Heart left ventricle (tissue), 13 donors: ENCODE data around the gene PFKP.

Experiments
- POLR2A ChIP-seq, 2 donors: fragments of 450-650 bp; IDR thresholded peaks; one replicate each; pipeline ENCODE4 v1.6.1; 2017; ENCODE audit warnings: antibody characterized with exemption in 2 of 2, mild to moderate bottlenecking in 2 of 2, moderate library complexity in 2 of 2
- TF ChIP-seq, protein P1 (sequence below), 12 donors: fragments of 200-600 bp; sonication (generic) in 4 of 12; IDR thresholded peaks; one replicate each; pipeline versions ENCODE4 v1.5.0 to v1.8.0; 2018 to 2022; ENCODE audit warnings: antibody characterized with exemption in 12 of 12, mild to moderate bottlenecking in 5 of 12
- donor health status: ischemic (EF 13 %, LVEDD 7.1; RV severe dilation, severe dysfunction).
- donor health status: DM: no; HTN: yes; CAD: no.
- donor health status: DM: no; HTN: no; CAD: no.
- donor health status: ischemic (EF 25% LVEDD 6.9; RV normal size, moderate dysfunction).
- donor health status: ischemic (EF 25% LVEDD 5.7; RV mildly dilated, moderate dysfunction).
- donor health status: ischemic (EF 35%, LVEDD 5.7; RV mildly dilated, moderate dysfunction).
- donor health status: nonischemic (EF 11% LVEDD 7.7; RV severe dilation, severe dysfunction).
- donor health status: DM: yes; HTN: yes; CAD: no.
- donor health status: PGD.
- donor health status: ischemic (EF 29% LVEDD 5.4; RV normal size, mild dysfunction).
- donor health status: nonischemic (EF 23%, LVEDD 6.1; RV moderate dilation, normal function).

GRCh38 chr10:3056280-3057037 lies 10.9 kb upstream of the PFKP start:
- TF ChIP-seq, protein P1, sequence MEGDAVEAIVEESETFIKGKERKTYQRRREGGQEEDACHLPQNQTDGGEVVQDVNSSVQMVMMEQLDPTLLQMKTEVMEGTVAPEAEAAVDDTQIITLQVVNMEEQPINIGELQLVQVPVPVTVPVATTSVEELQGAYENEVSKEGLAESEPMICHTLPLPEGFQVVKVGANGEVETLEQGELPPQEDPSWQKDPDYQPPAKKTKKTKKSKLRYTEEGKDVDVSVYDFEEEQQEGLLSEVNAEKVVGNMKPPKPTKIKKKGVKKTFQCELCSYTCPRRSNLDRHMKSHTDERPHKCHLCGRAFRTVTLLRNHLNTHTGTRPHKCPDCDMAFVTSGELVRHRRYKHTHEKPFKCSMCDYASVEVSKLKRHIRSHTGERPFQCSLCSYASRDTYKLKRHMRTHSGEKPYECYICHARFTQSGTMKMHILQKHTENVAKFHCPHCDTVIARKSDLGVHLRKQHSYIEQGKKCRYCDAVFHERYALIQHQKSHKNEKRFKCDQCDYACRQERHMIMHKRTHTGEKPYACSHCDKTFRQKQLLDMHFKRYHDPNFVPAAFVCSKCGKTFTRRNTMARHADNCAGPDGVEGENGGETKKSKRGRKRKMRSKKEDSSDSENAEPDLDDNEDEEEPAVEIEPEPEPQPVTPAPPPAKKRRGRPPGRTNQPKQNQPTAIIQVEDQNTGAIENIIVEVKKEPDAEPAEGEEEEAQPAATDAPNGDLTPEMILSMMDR (IDR thresholded peaks at IDR 0.05) = no peak
- no peak for TF ChIP-seq POLR2A (IDR thresholded peaks at IDR 0.05)
